GM19324 (cell line): ENCODE data around the gene PHTF2.

Source experiments
- ATAC-seq: cut with Tn5 transposase; IDR thresholded peaks from one replicate; pipeline ENCODE4 v1.9.1; 2021; ENCODE audit warnings: mild to moderate bottlenecking, moderate library complexity; ENCODE audit not compliant: unreplicated experiment, low FRiP score

PHTF2 gene

GRCh38 chr7:77791956-77792355 is 6.6 kb upstream of the PHTF2 start:
- ATAC-seq, result no peak

- ATAC-seq, result no peak
These were observed 4.6 kb upstream of the PHTF2 start for GRCh38 chr7:77794000-77794399.

GRCh38 chr7:77796109-77796508 is 2.5 kb upstream of the PHTF2 start:
- no peak for ATAC-seq

- ATAC-seq, result no peak
These were observed 1.6 kb upstream of the PHTF2 start for GRCh38 chr7:77796960-77797359.

GRCh38 chr7:77797734-77798393 is 709 bp upstream of the PHTF2 start:
- peak; percentile 39 for ATAC-seq

- ATAC-seq, result peak; percentile 0
These were observed 748 bp downstream of the PHTF2 start for GRCh38 chr7:77799078-77799964.

GRCh38 chr7:77800158-77800557 is 1.6 kb downstream of the PHTF2 start:
- ATAC-seq, result no peak

GRCh38 chr7:77800730-77801129 is 2.2 kb downstream of the PHTF2 start:
- no peak for ATAC-seq

- no peak for ATAC-seq
These were observed 4.2 kb downstream of the PHTF2 start for GRCh38 chr7:77802557-77803405.

GRCh38 chr7:77806425-77806824 is 7.9 kb downstream of the PHTF2 start:
- ATAC-seq, result no peak

- no peak for ATAC-seq
These were observed 9.9 kb downstream of the PHTF2 start for GRCh38 chr7:77808517-77808916.

GRCh38 chr7:77811516-77812289 is 13.1 kb downstream of the PHTF2 start:
- no peak for ATAC-seq

GRCh38 chr7:77812290-77812685 is 13.7 kb downstream of the PHTF2 start:
- ATAC-seq, result no peak

GRCh38 chr7:77813180-77813579 is 14.6 kb downstream of the PHTF2 start:
- ATAC-seq, result no peak

GRCh38 chr7:77819021-77819420 is 20.4 kb downstream of the PHTF2 start:
- ATAC-seq, result no peak

GRCh38 chr7:77820967-77821366 is 22.4 kb downstream of the PHTF2 start:
- ATAC-seq, result no peak

- ATAC-seq, result no peak
These were observed 23.7 kb downstream of the PHTF2 start for GRCh38 chr7:77822269-77822668.

- ATAC-seq, result no peak
These were observed 25.2 kb downstream of the PHTF2 start for GRCh38 chr7:77823787-77824186.

- ATAC-seq, result no peak
These were observed 26.1 kb downstream of the PHTF2 start for GRCh38 chr7:77824636-77825035.

GRCh38 chr7:77825131-77825530 is 26.6 kb downstream of the PHTF2 start:
- no peak for ATAC-seq
